Eye (tissue), 1 donor: Measurements from ENCODE around the gene UNC93B1.
A peak's percentile ranks its signal among the peaks of the same experiment; 100 is the strongest.
"Not testable (repeated sequence)": the region's sequence is repeated elsewhere in the genome, so short reads cannot be mapped to it uniquely, and the experiment has no call there.

Experiments used
- DNase-seq: peaks from one replicate; pipeline ENCODE4 v3.0.0-alpha.2; 2015

The UNC93B1 gene

DNA sequence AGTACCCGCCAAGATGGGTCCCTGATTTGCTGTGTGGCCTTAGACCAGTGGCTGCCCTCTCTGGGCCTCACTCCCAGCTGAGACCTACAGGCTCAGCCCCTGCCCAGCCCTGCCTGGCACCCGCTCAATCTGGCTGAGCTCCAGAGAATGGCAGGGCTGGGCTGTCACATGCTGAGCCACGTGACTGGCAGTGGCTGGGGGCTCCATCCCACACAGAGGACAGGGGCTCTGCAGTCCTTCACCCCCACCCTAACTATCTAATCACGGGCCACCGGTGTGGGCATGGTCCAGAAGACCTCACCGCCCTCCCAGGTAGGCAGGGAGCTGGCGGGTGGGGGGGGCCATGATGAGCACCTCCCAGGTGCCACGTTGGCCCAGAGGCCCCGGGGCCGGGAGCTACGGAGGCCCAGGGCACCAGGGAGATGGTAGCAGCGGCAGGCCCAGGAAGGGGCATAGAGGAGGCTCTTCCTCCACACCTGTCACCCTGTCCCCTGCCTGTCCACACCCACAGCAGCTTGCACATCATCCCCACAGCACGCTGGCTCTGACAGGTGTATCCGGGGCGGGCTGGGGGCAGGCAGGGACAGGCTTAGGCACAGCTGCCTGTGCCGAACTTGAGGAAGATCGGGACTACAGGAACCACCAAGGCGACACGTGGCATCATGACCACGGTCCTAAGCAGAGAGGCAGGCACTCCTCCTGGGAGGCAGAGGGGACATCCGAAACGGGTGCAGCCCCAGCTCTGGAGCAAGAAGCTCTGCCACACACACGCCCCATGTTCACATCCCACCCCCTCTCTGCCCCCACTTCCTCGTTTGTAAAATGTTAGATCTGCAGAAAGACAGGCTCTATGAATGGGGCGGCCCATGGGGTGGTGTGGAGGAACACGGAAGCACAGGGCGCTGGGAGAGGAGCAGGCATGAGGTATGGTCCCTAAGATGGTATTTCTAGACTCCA, 4.8 kb upstream of the UNC93B1 start:
- no peak for DNase-seq

DNA sequence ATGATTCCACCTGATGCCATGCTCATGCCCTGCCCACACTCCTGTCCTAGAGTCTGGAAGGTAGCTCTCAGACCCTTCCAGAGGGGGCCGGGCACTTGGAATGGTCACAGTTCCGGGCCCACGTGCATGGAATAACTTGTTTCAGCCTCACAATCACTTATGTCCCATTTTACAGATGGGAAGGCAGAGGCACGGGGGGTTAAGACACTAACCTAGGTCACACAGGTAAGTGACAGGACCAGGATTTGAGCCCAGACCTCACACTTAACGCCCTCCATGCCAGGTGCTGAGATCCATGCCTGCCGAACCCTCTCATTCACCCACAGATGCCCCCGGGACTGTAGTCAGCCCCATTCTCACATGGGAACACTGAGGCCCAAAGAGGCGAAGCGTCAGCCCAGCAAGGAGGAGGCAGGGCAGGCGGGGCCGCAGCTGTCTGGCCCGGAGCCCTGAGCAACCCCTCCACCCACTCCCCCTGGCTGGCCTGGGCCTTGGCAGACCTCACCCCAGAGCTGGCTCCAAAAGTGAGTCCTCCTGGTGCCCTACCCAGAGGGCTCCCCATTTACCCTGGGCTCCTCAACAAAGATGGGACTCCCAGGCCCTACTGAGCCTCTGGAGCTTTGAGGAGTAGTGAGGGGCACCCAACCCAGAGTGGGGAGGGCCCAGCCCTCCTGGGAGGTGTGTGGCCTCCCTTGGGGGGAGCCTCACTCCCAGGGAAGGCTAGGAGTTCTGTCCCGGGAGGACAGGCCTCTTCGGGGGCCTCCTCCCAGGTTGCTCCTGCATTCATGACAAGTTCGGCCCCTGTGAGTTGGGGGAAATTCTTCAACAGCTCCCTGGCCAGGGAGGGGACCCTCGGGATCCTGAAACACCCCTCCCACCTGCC, 3.8 kb upstream of the UNC93B1 start:
- no peak for DNase-seq

DNA sequence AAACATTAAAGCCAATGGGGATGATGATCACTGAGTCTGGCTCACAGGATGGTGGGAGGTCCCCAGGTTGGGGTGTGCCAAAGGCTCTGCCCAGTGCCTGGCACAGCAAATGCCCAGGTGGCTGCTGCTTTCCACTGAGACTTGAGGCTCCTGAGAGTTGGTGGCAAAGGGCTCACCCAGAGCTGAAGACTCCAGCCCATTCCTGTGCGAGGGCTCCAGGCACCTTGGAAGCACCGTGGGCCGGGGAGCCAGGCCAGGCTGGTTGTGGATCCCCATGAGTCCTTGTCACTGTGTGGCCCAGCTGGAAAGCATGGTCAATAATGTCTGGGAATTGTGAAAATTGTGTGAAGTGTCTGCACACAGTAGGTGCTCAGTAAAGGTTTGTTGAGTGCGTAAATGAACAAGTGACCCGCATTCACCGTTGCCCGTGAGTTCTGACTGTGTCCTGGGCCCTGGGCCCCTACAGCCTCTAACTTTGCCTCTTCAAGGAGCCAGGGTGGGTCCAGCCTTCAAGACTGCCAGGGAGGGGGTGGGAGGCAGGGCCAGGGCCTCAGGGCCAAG, 2.8 kb upstream of the UNC93B1 start:
- DNase-seq, result no peak

GRCh38 chr11:68004551-68005335, 846 bp upstream of the UNC93B1 start:
- no peak for DNase-seq

GRCh38 chr11:68002938-68003845, 705 bp downstream of the UNC93B1 start:
- DNase-seq, result peak; percentile 53

DNA sequence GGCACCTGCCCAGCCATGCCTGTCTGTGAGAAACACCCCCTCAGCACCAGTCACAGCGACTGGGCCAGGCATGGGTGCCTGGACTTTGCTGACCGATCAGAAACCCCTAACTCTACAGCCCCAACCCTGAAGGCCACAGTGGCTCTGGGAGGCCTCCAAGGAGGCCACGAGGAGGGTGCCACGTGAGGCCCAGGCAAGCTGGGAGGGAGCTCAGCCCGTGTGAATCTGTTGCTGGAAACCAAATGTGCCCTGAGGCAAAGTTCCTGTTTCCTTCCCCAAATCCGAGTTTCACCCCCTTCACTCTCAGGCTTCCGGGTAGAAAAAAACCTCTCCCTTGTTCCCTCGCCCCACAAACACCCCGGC, 1.3 kb downstream of the UNC93B1 start:
- no peak for DNase-seq

- no peak for DNase-seq
Observed at GRCh38 chr11:67999704-68000103, 4.2 kb downstream of the UNC93B1 start.

DNA sequence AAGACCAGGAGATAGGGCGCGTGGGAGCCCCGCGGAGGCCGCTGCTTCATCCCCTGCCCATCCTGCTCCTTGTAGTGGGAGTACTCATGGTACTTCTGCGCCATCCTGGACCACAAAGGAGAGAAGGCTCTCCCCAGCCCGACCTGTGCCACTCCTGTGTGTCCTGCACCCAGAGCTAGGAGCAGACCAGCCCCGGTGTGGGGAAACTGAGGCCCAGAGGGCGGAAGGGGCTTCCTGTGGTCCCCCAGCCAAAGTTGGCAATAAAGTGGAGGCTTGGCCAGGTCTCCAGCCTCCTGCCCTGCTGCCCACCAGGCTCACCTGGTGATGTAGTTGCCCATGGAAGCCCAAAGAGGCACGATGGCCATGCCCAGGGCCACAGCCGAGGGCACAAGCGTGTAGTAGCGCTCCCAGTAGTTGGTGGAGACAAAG, 4.7 kb downstream of the UNC93B1 start:
- DNase-seq, result no peak

- no peak for DNase-seq
Observed at GRCh38 chr11:67998150-67999045, 5.5 kb downstream of the UNC93B1 start.

DNA sequence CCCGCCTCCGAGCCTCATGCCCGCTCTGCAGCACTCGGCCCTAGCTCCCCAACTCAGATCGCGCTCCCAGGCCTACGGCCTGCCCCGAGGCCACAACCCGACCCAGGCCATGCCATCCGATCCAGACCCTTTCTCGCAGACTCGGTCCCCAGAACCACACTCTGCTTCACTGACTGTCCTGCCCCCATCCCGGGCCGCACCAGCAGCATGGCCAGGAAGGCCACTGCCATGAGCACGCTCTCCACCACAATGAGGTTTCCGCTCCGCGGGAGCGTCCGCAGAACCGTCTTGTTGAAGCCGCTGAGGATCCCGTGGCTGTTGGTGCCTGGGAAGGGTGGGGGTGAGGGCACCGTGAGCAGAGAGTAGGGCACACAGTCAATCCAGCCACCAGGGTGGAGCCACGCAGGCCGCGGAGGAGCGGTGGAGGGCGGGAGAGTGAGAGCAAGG, 6.4 kb downstream of the UNC93B1 start:
- no peak for DNase-seq

- DNase-seq, result no peak
Observed at GRCh38 chr11:67996622-67997474, 7.0 kb downstream of the UNC93B1 start.

- DNase-seq, result no peak
Observed at GRCh38 chr11:67996051-67996450, 7.8 kb downstream of the UNC93B1 start.

DNA sequence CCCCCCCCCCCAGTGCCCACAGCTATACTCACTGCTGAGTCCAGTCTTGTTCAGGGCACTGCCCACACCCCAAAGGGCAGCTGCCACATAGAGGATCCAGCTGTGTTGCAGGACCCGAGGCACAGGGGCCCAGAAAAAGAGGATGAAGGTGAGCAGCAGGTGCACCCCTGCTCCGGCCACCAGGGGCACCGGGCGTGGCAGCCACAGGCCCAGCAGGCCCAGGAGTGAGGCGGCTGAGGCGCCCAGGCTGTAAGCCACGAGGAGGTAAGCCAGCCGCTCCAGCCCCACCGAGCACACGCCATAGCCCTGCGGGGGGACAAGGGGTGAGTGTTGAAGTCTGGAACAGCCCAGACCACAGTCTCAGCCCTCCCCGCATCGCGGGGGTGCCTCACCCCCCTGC, 8.3 kb downstream of the UNC93B1 start:
- DNase-seq, result not testable (repeated sequence)

DNA sequence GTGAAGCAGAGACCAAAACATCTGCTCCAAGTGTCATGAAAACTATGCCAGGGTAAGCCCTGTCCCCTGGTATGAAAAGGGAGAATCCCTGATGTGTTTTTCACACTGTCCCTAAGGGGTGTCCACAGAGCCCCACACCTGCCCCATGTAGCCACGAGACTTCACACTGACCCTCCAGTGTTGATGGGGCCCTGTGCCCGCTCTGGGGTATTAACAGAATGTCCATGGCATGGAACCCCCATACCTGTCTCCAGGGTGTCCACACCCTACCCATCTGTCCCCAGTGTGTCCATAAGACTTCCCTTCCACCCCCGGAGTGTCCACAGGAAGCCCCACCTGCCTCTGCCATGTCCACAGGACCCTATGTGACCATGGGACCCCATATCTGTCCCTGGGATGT, 8.8 kb downstream of the UNC93B1 start:
- DNase-seq, result not testable (repeated sequence)

- not testable (repeated sequence) for DNase-seq
Observed at GRCh38 chr11:67994387-67994786, 9.5 kb downstream of the UNC93B1 start.

DNA sequence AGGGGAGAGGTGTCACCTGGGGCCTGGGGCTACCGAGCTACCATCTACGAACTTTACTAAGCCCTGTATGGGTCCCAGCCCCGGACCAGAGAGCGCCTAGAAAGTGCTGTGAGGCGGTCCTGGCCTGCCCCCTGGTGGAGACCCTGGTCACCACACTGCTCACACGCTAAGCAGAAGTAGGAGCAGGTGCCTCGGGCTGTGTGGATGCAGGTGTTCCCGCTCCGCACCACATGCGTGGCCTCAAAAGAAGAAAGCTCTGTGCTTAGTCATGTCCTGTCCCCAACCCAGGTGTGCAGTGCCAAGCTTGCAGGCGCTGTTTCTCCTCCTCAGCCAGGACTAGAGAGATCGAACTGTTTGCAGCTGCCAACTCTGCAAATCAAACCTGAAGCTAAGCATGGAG, 10.1 kb downstream of the UNC93B1 start:
- not testable (repeated sequence) for DNase-seq

DNA sequence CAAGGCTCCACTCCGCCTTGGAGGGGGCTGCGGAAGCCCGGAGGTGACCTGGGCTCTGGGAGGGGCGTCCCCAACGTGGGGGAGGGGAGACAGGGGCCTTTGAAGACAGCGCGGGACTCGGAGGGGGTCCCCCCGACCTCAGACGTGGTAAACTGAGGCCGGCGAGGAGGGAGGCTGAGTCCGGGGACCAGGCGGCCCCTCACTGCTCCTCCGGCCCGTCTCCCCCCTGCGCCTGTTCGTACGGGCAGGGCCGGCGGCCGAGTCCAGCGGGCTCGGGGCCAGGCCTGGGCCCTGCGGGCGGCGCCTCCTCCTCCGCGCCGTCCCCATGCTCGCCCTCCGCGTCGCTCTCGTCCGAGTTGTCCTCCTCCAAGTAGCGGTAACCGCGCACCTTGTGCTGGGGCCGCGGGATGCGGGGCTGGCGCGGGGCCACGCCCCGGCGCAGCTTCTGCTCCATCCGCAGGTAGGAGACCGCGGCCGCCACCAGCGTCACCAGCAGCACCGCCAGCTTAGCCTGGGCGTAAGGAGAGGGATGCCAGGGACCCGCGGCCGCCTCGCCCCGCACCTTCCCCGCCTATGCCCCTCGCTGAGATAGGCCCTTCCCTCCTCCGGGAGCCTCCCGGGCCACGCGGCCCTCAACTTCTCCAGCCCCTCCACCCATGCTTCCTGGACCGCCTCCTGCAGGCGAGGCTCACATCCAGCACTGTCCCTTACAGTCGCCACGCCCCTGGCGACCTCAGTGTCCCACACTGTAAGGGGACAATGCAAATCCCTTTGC, 12.4 kb downstream of the UNC93B1 start:
- DNase-seq, result not testable (repeated sequence)
